CD4-positive, alpha-beta T cell treated with Interleukin-12 subunit alpha and Interleukin-12 subunit beta, for 1 hour (primary cell): ENCODE data around the gene RAP1B.

Experiments used
- DNase-seq: peaks from one replicate; pipeline ENCODE4 v3.0.0-alpha.2; 2020

RAP1B gene

DNA sequence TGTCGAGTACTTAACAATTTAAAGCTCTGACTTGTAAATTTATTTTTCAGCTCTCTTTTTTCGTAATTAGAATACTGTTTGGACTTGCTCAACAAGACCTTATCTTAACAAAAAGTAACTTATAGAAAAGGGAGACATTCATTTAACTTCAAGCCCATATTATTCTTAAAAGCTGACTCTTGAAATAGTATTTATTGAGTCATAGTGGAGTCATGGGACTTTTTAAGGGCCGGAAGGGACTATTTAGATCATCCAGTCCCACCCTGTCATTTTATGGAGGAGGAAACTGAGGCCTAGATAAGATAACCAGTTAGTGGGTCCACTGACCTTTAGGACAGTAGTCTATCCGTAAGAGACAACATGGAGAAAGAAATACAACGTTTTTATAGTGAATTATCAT lies 1.5 kb downstream of the RAP1B start:
- DNase-seq: peak; percentile 23

DNA sequence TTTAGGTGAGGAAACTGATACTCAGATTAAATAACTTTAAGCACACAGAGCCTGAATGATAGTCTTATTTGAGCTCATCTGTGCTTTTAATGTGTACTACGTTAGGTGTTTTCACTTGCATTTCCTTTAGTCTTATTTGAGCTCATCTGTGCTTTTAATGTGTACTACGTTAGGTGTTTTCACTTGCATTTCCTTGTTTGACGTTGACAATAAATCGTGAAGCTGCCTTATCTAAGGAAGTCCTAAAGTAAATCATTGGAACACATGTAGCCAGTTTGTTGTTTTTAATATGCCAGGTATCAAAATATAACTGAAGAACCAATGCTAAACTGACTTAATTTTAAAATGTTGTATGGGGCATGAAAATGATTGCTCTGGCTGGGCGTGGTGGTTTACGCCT lies 2.0 kb downstream of the RAP1B start:
- DNase-seq: peak; percentile 46

DNA sequence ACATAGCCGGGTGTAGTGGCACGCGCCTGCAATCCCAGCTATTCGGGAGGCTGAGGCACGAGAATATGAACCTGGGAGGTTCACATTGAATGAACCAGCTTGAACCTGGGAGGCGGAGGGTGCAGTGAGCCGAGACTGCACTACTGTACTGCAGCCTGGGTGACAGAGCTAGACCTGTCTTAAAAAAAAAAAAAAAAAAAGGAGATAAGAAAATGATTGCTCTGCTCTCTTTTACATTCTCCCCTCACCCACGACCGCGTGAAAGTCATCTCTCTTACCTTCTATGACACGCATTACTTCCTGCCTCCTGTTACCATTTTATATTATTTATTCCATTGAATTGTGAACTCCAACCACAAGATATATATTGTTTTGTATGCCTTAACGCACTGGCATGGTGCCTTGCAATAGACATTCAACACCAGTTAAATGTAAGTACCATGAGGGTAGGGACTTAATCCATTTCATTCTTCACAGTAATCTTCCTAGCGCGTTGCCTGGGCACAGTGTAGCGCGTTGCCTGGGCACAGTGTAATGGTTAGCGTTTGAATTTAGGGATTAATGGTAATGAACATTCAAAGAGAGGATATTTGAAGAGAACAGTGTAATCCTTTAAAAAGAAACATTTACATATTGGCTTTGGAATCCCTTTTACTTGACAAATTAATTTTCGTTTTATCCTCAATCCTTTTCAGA lies 2.7 kb downstream of the RAP1B start:
- DNase-seq: peak; percentile 56

DNA sequence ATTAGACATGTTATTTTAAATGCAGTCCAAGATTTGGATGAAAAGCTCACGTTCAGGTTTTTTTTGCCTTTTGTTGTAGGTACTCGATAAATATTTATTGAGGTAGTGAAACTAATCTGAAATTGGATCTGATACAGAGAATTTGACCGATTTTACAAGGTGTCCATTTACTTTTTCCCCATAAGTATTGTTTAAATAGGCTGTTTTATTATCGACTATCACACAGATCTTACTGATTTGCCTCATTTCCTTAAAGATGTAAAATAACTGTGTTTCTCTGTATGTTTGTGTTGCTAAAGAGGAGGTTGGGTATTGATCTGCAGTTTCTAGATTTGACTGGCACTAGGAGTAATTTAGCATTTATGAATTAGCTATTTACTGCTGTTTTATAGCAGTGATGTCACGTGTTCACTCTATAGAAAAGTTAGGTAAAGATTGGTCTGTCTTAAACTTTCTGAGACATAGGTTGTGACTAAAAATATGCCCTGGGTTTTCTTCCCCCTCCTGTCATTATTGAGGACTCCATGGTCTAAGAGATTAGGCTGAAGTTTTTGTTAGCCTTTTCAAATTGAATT lies 3.5 kb downstream of the RAP1B start:
- no peak for DNase-seq

DNA sequence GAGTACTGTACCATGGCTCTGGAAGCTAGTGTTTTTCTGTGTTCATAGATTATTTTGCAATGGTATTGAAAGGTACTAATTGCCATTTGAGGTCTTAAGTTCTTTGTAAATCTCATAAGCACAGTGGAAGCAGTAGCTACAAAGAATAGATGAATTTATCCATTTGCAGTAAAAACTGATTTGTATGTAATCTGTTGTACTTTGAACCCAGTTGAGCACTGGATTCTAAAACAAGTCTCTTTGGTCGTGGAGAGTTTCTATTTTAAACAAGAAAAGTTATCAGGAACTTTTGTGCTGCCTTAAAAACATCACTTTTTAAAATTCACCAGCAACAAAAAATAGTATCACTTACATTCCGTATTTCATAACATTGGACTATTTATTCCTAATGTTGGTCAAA lies 4.1 kb downstream of the RAP1B start:
- DNase-seq: no peak

DNA sequence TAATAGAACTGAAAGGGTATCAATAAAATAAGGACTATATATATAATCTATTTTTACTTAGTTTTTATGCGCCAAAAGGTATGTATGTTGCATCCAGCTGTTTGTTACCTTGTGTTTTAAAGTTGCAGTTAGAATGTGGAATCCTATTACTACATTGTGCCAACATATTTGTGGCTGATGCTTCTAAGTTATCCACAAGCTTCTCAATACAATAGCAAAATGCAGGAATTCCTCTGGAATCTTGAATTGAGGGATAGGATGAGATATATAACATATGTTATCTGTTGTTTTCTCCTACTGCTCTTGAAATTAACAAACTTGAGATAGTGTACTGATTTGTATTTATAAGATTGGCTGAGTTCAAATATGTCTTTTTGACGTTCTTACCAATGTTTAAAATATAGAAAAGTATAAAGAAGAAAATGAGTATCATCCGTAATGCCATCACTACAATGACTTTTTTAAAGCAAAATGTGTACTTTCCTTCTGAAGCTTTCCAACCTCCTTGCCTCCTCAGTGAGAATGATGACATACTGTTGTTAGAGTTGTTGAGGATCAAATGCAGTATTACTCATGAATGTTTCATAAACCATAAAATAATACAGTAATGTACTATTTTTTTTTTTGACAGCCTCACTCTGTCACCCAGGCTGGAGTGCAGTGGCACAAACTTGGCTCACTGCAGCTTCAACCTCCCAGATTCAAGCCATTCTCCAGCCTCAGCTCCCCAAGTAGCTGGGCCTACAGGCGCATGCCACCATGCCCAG lies 6.6 kb downstream of the RAP1B start:
- DNase-seq: no peak

DNA sequence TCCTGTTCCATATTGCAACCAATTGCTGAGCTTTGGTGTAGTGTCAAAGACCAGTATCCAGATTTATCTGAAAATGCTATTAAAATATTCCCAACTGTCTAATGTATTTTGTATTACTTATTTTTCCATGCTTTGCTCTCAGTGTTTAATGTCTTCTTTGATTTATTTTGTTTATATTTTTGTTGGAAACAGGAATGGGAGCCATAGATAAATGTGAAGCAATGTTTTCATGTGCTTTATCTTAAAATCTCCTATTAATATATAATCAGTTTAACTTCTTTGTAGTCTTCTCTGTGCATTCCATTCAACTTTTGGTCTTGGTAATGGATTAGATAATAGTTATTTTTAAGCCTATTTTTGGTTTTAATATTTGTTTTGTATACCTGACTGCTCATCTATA lies 8.8 kb downstream of the RAP1B start:
- DNase-seq: no peak

DNA sequence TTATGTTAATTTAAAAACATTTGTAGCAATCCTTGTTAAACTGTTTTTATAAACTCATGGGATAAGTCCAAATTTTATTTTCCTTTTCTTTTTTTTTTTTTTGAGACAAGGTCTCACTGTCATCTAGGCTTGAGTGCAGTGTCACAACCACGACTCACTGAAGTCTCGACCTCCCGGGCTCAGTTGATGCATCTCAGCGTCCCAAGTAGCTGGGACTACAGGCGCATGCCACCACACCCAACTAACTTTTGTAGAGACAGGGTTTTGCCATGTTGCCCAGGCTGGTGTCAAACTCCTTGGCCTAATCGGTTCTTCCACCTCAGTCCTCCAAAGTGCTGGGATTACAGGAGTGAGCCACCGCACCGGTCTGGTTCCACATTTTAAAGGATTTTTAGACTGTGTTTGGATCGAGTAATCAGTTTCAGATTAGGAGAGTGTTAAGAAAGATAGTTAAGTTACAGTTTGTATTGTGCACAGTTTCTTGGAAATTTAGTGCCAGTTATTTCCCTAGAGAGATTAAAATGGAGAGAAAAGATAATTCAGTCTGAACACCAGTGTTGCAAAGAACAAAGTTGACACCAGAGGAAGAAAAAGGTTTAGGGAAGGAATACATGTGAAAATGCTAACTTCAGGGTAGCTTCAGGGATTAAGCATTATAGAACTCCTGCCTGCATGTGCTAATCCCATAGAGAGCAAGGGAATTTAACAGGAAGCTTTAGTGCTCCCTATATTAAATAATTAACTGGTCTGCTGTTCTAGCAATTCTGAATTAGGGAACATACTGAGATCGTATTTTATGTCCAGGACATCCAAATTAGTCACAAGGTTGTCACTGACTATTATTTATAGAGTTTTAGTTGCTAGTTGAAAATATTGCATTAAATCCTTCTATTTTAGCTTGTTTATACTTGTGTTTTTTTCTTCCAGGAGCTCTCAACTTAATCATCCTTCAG lies 10.1 kb downstream of the RAP1B start:
- no peak for DNase-seq

DNA sequence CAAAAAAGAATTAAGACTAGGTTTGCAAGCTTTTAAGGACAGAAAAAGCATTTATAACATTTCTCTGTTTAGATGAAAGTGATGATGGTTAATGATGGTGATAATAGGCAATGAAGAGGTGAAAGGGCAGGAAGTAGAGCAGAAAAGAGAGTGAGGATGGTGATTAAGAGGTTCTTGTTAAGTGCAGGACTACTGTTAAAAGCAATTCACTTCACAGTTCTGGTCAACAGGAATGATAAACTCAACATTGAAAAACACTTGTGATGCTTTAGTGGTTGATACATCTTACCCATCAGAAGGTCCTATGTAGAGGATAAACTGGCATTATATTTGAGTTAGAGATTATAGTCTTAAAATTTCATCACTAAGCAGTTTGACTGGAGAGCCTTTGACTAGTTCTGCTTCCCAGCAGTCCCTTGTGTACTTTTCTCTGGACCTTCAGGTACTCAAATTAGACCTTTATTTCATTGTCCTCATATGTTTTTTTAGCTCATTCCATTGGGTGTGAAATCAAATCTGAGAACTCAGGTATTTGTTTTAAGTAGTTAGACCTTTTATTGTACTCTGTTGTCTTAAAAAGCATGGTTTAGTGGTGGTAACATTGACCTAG lies 10.9 kb downstream of the RAP1B start:
- DNase-seq: no peak

DNA sequence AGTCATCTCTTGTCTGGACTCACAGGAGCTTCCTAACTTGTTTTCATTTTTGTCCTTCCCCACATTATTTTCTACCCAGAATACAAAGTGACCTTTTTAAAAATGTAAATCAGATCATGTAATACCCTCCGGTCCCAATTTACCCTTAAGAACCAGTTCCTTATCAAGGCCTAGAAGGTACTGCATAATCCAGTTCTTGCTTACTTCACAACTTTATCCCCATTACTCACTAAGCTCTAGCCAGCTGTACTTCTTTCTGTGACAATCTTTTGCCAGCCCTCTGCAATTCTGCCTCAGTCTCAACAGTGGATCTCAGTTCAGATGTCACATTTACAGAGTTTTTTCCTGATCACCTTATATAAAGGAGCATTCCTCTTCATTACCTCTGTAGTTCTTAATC lies 11.6 kb downstream of the RAP1B start:
- DNase-seq: no peak

DNA sequence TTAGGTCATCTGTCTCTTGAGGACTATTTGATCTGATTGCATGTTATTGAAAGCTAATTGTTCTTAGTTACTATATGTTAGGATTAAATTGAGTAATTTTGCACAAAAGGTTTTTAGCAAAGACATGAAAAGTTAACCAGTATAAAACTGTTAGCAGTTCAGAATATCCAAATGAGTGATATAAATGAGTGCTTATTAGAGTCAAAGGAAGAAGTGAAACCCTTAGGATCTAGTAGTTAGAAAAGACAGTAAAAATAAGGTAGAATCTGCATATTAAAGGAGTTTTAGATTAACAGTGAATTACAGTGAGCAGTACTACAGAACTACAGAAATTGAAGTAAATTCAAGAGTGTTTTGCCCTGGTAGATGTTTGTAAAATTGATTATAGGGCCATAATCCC lies 12.4 kb downstream of the RAP1B start:
- DNase-seq: no peak

DNA sequence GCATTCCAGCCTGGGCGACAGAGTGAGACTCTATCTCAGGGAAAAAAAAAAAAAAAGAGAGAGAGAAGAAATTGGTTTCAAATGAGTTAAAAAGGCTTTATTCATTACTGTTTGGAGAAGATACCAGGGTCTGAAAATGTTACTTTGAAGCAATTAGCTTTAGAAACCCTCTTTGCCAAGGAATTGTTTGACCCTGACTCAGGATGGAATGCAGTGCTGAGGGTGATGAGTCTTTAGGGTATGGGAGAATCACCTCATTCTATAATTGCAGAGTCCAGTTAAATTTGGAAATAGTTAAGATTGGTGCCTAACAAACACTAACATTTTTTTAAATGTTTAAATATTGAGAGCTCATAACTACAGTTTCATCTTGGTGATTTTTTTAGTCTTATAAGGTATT lies 13.3 kb downstream of the RAP1B start:
- no peak for DNase-seq

DNA sequence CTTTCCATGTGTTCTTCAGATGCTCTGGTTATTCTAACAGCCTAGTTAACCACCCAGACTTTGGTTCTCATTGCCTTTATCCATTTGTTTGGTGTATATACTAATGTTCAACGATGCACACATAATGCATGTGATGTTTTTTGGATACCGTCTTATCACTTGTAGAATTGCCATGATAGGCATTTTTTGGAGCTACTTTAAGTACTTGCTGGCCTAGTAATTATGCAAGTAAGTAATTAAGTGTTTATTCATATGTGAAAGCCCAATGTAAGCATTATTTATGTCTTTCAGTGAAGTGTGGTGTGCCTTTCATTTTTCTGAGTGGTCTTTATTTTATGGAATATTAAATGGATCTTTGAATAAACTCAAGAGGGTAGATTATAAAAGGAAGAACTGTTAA lies 14.2 kb downstream of the RAP1B start:
- DNase-seq: no peak

DNA sequence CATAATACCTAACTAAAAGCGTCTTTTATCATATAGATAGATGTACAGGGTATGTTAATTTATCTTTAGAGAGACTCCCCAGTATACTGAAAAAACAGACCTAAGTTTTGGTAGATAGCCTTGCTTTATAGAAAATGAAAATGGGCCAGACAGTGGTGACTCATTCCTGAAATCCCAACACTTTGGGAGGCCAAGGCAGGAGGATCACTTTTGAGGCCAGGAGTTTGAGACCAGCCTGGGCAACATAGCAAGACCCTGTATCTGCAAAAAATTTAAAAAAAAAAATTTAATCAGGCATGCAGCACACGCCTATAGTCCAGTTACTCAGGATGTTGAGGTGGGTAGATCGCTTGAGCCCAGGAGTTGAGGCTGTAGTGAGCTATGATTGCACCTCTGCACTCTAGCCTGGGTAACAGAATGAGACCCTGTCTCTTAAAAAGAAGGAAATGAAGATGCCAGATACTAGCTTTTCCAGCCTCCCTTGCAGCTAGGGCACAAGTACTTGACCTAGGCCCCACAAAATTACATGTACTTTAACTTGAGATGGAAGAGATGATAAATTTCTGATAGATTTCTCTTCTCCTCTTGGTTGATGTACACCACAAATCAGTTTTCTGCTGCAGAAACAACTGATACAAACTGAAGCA lies 17.1 kb downstream of the RAP1B start:
- DNase-seq: no peak

DNA sequence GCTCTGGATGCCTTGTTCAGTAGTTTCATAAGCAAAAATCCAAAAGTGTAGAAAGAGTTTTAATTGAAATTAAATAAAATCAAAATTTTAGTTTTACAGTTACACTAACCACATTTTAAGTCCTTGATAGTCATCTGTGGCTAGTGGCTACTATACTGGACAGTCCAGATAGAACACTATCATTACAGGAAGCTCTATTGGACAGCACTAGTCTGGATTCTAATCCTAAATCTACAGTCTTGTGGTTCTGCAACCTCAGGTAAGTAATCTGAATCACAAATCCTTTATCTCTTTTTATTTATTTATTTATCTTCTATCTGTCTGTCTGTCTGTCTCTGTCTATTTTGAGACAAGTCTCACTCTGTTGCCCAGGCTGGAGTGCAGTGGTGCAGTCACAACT lies 18.0 kb downstream of the RAP1B start:
- DNase-seq: no peak

DNA sequence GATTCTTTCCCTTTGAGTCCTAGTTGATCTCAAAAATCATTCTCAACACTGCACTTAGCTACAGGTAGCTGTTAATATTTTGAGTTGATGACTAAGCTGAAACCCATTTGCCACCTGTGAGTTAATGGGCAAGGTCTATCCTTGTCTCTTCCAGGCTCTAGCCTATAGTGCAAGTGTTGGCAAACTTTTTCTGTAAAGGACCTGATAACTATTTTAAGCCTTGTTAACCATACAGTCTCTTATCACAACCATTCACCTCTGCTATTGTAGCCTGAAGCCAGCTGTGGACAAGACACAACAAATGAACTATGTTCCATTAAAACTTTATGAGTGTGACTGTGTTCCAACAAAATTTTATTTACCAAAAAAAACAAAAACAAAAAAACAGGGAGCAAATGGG lies 19.4 kb downstream of the RAP1B start:
- no peak for DNase-seq

DNA sequence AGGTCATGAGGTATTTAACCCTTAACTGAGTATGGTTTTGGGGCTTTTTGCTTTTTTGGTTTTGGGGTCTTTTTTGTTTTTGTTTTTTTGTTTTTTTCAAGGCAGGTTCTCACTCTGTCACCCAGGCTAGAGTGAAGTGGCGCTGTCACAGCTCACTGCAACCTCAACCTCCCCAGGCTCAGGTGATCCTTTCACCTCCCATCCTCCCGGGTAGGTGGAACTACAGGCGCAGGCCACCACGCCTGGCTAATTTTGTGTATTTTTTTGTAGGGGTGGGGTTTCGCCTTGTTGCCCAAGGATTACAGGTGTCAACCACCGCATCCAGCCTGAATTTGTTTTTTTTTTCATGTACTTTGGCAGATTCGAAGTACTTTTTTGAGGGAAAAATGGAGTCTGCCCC lies 19.9 kb downstream of the RAP1B start:
- no peak for DNase-seq

DNA sequence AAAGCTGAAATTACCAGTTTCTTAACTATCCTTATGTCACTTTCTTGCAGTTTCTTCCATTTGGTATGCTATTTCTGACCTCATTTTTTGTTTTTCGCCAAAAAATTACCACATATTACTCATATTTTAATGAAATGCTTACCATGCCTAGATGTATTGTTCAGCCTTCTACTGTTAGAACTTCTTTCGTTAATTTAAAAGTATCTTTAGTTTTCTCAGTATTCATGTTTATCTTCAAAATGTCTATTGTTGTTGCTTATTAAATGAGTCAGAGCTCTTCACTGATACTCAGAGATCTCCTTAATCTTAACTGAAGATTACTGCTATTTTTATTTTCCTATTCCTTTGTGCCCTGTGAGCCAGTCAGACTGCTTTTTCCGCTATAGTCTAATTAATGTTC lies 20.5 kb downstream of the RAP1B start:
- no peak for DNase-seq

DNA sequence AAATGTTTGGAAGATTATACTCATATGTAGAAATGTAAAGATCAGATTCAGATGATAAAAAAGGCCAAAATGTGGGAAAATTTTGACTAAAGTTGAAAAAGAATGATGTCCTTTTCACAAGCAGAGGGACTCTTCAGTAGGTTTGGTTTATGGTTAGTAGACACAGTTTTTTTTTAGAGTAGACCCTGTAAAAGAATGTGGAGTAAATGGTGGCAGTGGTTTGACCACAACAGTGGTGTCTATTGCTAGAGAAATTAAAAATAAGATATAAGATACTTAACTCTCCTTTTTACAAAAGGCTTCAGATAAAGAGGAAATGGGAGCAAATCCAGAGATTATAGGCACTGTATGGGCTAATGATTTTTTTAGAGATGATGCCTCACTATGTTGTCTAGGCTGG lies 21.8 kb downstream of the RAP1B start:
- no peak for DNase-seq

DNA sequence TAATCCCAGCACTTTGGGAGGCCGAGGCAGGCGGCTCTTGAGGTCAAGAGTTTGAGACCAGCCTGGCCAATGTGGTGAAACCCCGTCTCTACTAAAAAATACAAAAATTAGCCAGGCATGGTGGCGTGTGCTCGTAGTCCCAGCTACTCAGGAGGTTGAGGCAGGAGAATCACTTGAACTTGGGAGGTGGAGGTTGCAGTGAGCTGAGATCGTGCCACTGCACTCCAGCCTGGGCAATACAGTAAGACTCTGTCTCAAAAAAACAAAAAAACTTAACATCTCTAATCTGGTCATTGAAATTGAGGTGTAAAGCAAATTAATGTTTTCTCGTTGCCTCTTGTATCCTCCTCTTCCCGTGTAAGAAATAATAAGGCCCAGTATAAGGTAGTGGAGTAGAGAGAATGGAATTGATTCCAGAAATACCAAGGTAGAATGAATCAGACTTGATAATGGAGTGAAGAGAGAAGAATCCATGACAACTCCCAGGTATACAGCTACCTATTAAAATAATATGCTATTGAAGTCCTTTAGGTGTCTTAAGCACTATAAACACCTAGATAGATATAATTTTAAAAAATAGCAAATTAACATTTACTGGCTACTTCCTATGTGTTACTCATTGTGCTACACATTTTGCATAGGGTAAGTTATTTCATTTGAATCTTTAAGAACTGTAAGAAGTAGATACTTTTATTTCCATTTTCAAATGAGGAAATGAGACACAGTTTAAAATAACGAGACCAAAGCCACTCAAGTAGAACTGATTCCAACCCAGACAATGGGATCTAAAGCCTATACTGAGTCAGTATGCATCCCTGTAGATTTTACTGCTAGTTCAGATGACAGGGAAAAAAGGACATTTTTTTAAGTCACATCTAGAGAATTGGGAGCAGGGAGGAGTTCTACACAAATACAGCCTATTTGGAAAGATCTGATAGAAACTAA lies 23.2 kb downstream of the RAP1B start:
- no peak for DNase-seq

DNA sequence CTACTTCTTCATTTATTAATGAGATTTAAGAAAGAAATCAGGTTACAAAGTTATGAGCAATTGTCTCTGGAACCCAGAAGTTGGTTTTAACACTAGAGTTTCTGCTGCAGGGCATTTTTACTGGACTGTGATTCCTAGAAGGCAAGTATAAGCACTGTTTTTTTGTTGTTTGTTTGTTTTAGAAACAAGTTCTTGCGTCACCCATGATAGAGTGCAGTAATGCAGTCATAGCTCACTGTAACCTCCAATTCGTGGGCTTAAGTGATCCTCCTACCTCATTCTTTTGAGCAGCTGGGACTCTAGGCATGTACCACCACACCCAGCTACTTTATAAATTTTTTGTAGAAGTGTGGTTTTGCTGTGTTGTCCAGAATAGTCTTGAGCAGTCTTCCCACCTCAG lies 25.6 kb downstream of the RAP1B start:
- no peak for DNase-seq
